ENCODE measurements around the gene ARHGAP4.
A peak's percentile ranks its signal among the peaks of the same experiment; 100 is the strongest.

Gene ARHGAP4

GRCh38 chrX:153945956-153946943 is 20.2 kb upstream of the ARHGAP4 start:
- no peak for DNase-seq (ENCODE audit: low read depth)

DNA sequence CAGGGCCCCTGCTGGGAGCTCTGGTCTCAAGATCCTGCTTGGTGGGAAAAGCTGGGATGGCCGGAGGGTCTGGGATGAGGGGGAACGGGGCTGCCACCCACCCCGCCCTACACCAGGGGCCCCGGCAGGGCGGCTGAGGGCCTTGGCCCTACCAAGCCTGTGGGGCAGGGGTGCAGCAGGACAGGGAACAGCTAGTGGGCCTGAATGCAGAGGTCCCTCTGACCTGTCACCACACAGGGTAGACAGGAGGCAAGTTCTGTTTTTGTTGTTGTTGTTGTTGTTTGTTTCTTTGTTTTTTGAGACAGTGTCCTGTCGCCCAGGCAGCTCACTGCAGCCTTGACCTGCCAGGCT is 18.7 kb upstream of the ARHGAP4 start:
- DNase-seq (ENCODE audit: low read depth) = no peak

GRCh38 chrX:153944140-153944799 is 18.2 kb upstream of the ARHGAP4 start, which contains the start of gene RENBP:
RENBP (minus strand) TSS chrX:153944643; CDS start chrX:153944610, 33 bp downstream.
- no peak for DNase-seq (ENCODE audit: low read depth)

- DNase-seq (ENCODE audit: low read depth) = no peak
Observed at GRCh38 chrX:153941336-153942252, 15.5 kb upstream of the ARHGAP4 start.

- no peak for DNase-seq (ENCODE audit: low read depth)
Observed at GRCh38 chrX:153939573-153939972, 13.5 kb upstream of the ARHGAP4 start.

GRCh38 chrX:153938226-153938786 is 12.2 kb upstream of the ARHGAP4 start:
- no peak for DNase-seq (ENCODE audit: low read depth)

DNA sequence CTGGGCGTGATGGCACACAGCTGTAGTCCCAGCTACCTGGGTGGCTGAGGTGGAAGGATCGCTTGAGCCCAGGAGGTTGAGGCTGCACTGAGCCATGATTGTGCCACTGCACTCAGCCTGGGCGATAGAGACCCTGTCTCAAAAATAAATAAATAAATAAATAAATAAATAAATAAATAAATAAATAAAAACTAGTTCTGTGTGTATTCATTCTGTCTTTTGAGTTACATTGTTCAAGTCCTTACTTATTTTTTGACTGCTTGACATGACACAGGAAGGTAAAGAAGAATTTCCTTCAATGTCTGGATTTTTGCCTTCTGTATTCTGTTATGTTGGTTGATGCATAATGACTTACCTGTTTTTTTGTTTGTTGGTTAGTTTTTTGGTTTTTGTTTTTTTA is 11.0 kb upstream of the ARHGAP4 start:
- DNase-seq (ENCODE audit: low read depth) = no peak

GRCh38 chrX:153935326-153935851 is 9.3 kb upstream of the ARHGAP4 start:
- no peak for DNase-seq (ENCODE audit: low read depth)

DNA sequence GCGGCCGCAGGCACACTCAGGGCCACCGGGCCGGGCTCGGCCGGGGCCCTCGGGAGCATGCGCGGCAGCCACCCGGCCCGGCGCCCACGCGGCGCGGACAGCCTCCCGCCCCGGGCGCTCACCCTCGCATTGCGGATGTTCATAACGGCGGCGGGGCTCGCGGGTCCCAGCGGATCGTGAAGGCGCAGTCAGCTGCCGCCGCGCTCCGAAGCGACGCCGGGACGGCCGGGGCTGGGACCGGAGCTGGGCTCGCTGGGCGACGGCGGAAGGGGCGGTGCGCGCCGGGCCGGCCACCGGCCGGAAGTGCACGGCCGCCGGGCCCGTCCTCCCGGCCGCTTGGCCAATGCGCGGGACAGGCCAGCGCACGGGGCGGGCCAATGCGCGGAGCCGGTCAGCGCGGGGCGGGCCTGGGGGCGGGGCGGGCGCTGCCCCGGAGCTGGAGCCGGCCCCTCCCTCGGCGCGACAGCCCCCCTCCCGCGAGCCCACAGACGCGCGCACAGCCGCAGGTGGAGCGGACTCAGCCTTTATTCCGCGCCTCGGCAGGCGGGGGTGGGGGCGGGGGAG is 8.8 kb upstream of the ARHGAP4 start, which contains the start of gene NAA10:
TSS of gene NAA10 (minus strand) at position 276 of the 564 bp plus-strand sequence. CDS start at position 143, 133 bp downstream.
- DNase-seq (ENCODE audit: low read depth) = peak; percentile 71

DNA sequence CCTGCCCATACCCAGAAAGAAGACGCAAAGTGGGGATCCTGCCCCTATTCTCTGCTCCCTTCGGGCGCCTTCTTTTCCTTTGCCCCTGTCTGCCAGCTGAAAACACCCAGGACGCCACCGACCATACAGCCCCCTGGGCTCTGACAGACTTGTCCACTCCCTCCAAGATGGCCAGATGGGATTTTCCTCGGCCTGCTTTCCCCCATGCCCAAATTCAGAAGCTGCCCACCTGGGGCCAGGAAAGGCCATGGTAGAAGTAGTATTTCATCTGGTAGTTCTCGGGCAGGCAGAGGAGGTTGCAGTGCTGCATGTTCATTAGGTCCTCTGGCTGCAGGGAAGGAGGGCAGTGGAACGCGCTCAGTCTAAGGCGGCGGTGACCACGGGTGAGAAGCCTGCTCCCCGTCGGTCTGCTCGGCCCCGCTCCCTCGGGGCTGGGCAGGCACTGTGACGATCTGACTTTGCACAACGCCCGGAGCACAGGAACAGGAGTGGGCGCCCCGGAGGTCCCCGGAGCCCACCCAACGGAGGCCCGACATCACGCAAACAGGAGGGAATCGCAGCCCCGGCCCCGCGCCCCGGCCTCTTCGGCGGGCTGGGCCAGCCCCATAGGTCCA is 8.2 kb upstream of the ARHGAP4 start:
- DNase-seq (ENCODE audit: low read depth) = no peak

GRCh38 chrX:153933748-153934147 is 7.7 kb upstream of the ARHGAP4 start:
- no peak for DNase-seq (ENCODE audit: low read depth)

GRCh38 chrX:153932220-153932915 is 6.3 kb upstream of the ARHGAP4 start:
- DNase-seq (ENCODE audit: low read depth) = no peak

DNA sequence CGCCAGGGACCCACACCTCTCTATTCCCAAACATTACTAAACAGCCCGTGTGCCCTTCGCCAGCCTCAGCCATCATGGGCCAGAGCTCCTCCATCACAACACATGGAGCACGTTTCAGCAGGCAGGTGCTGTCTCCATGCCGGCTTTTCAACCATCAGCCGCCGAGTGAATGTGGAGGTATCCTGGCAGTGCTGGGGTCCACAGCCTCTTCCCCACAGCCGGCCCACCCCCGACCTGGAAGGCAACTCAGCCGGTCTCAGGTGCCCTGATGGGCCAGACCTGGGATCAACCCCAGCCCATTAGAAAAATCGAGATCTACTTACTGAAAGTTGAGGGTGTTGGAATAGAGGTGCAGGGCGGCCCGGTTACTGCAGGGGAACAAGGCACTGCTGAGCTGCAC is 5.7 kb upstream of the ARHGAP4 start:
- no peak for DNase-seq (ENCODE audit: low read depth)

- DNase-seq (ENCODE audit: low read depth) = no peak
Observed at GRCh38 chrX:153931151-153931550, 5.1 kb upstream of the ARHGAP4 start.

DNA sequence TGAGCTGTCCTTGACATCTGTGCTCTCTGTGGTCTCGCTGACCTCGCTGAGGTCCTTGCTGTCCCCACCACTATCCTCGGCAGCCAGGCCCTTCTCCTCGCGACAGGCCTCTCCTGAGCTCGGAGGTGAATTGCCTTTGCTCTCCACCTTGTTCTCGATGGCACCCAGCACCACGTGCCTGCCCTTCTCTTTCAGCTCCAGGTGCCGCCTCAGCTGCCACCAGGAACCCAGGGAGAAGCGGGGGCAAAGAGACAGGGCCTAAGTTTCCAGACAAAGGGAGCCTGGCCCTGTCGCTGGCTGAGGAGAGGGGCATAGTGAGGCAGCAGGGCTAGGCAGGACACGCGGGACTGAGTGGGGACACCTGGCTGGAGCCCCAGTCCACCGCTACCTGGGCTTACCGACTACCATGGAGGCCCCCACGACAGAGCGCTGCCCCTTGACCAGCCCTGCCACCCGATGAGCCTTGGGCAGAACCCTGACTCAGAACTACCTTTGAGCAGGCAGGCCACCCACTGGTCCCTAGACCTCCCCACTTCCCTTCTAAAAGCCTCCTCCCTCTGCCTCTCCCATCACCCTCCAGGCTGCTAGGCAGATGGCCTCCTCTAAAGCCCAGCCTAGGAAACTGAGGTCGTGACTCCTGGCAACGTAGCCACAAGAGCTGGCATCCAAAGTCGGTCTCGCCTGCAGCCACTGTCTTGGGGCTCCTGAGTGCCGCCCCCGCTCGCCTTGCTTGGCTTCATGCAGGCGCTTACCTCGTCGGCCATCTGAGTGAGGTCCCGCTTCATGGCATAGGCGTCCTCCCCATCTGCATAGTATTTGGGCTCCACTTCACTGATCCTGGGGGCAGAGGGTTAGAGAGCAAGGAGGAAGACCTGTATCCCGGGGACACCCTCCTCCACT is 4.2 kb upstream of the ARHGAP4 start:
- DNase-seq (ENCODE audit: low read depth) = no peak

- no peak for DNase-seq (ENCODE audit: low read depth)
Observed at GRCh38 chrX:153929576-153929975, 3.5 kb upstream of the ARHGAP4 start.

DNA sequence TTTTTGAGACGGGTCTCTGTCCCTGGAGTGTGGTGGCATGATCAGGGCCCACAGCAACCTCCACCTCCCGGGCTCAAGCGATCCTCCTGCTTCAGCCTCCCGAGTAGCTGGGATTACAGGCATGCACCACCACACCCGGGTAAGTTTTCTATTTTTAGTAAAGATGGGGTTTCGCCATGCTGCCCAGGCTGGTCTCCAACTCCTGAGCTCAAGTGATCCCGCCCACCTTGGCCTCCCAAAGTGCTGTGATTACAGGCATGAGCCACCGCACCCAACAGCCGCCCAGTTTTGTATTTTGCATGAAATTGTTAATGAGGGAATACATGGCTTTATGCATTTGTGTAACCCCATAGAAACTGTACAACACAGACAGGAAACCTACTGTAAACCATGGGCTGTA is 2.8 kb upstream of the ARHGAP4 start:
- no peak for DNase-seq (ENCODE audit: low read depth)

DNA sequence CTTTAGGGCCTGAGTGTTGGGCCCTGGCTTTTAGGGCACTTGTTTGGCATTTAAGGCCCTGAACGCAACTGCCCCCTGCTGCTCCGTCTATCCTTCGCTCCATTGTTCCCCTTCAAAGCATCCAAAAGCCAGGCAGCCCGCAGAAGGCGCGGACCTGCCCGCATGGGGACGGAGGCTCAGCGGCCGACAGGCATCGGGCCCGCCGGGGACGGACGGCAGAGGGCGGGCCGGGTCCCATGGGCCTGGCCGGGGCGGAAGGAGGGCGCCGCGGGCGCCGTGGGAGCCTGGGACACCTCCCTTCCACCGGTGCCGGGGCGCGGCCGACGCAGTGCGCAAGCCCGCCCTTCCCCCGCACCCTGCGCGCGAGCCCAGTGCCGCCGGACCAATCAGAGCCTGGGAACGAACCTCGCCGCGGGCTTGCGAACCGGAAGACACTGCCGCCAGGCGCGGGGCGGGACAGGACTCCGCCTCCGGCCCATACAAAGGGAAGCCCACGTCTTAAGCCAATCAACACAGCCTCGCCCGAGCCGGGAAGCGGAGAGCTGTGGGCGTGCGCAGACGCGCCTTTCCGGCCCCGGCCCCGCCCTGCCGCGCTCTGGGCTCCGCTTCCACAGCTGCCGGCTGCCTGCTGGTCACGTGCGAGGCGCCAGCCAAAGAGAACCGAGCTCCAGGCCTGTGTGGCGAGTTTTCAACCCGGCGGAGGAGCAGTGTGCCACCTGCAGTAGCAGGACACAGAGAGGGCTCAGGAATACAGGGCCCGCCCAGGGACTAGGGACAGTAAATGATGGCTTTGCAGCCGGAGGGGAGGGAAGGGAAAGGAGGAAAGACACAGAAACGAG is 2.1 kb upstream of the ARHGAP4 start:
- peak; percentile 90 for DNase-seq (ENCODE audit: low read depth)
